ENCODE data around the gene RIBC1. TPM values are rescaled to one million over a fixed set of nuclear protein-coding genes. Genes with fewer than 3 reads are reported as not detected.

RIBC1 gene
- total and polyA plus RNA-seq, 9 of the 15 experiments (the other 6 are each of a cell fraction or from before 2014, with no cell fraction given), result 0.07 to 0.51 (median 0.44) TPM

GRCh38 chrX:53471346-53471745 lies 48.7 kb downstream of the RIBC1 start (continued):
- TF ChIP-seq ZNF398 (CRISPR knock-in tag; IDR thresholded peaks at IDR 0.05) (no peak), MLLT1 (IDR thresholded peaks at IDR 0.05) (no peak), ZZZ3 (IDR thresholded peaks at IDR 0.05) (no peak), DPF2 (IDR thresholded peaks at IDR 0.05) (no peak), RERE (CRISPR knock-in tag; IDR thresholded peaks at IDR 0.05; ENCODE audit: borderline replicate concordance) (no peak), ZNF609 (CRISPR knock-in tag; IDR thresholded peaks at IDR 0.05; ENCODE audit: borderline replicate concordance) (no peak), KDM5B (IDR thresholded peaks at IDR 0.05; ENCODE audit: insufficient replicate concordance, low read depth, low read length) (no peak), FOXM1 (IDR thresholded peaks at IDR 0.05; ENCODE audit: low read depth) (no peak), FOXM1 (CRISPR knock-in tag; IDR thresholded peaks at IDR 0.05; ENCODE audit: low read depth) (no peak), CBFA2T3 (IDR thresholded peaks at IDR 0.05) (no peak), GABPB2 (CRISPR knock-in tag; conservative IDR thresholded peaks at IDR 0.05) (no peak)
